AG09309 (cell line): ENCODE measurements around the gene RELT.

Experiments used
- DNase-seq: peaks from one replicate; pipeline ENCODE4 v3.0.0-alpha.2; 2010; ENCODE audit warnings: low read depth
- H3K4me3 ChIP-seq: 2 replicates; pipeline ENCODE4 v1.5.1; 2011; ENCODE audit warnings: mild to moderate bottlenecking, low read depth, low read length, moderate library complexity; ENCODE audit not compliant: control insufficient read depth
- CTCF ChIP-seq: IDR thresholded peaks from 2 replicates; pipeline ENCODE4 v1.5.1; 2011; ENCODE audit warnings: mild to moderate bottlenecking, low read depth, low read length, inconsistent platforms; ENCODE audit not compliant: insufficient read depth, control insufficient read depth; ENCODE audit errors: missing control alignments

The RELT gene

GRCh38 chr11:73386546-73386945 is 10.3 kb downstream of the RELT start:
- no peak overlapping the region for H3K4me3 ChIP-seq
- no peak for TF ChIP-seq CTCF
- no peak for DNase-seq

- H3K4me3 ChIP-seq, result no peak overlapping the region
- DNase-seq, result no peak
- TF ChIP-seq CTCF, result no peak
Measured at GRCh38 chr11:73387594-73388264, 11.5 kb downstream of the RELT start.

GRCh38 chr11:73388265-73389133 is 12.3 kb downstream of the RELT start:
- TF ChIP-seq CTCF, result no peak
- DNase-seq, result no peak

GRCh38 chr11:73389134-73389525 is 12.9 kb downstream of the RELT start:
- TF ChIP-seq CTCF, result no peak
- DNase-seq, result no peak

More at GRCh38 chr11:73388265-73389133, 12.3 kb downstream of the RELT start:
- H3K4me3 ChIP-seq, result no peak overlapping the region

GRCh38 chr11:73389916-73390315 is 13.7 kb downstream of the RELT start:
- TF ChIP-seq CTCF, result no peak
- H3K4me3 ChIP-seq, result no peak overlapping the region
- DNase-seq, result no peak

More at GRCh38 chr11:73389134-73389525, 12.9 kb downstream of the RELT start:
- no peak overlapping the region for H3K4me3 ChIP-seq

- TF ChIP-seq CTCF, result no peak
- H3K4me3 ChIP-seq, result no peak overlapping the region
- DNase-seq, result no peak
Measured at GRCh38 chr11:73390601-73391565, 14.7 kb downstream of the RELT start.
